Fibroblast of villous mesenchyme (primary cell): Measurements from ENCODE around the gene TPM3. TPM values are rescaled to one million over a fixed set of nuclear protein-coding genes. Genes with fewer than 3 reads are reported as not detected.
"Not testable (repeated sequence)": the region's sequence is repeated elsewhere in the genome, so short reads cannot be mapped to it uniquely, and the experiment has no call there.

Experiments
- DNase-seq: peaks from one replicate; pipeline ENCODE4 v3.0.0-alpha.2; 2010; ENCODE audit warnings: low read depth
- H3K4me3 ChIP-seq: 2 replicates; pipeline ENCODE4 v1.5.1; 2011; ENCODE audit warnings: low read depth, mild to moderate bottlenecking, low read length
- total RNA-seq: library from RNA; depleted of rRNA; stranded (reverse); fragments of >200 nt; gene quantifications from 2 replicates; pipeline ENCODE4 v1.2.3, GENCODE V29; 2012
- TF ChIP-seq, protein P1 (sequence below): IDR thresholded peaks from 2 replicates; pipeline ENCODE4 v1.5.1; 2012; ENCODE audit warnings: low read depth, mild to moderate bottlenecking, low read length; ENCODE audit not compliant: insufficient read depth

Gene TPM3
- total RNA-seq, 1 donor: 503 TPM

DNA sequence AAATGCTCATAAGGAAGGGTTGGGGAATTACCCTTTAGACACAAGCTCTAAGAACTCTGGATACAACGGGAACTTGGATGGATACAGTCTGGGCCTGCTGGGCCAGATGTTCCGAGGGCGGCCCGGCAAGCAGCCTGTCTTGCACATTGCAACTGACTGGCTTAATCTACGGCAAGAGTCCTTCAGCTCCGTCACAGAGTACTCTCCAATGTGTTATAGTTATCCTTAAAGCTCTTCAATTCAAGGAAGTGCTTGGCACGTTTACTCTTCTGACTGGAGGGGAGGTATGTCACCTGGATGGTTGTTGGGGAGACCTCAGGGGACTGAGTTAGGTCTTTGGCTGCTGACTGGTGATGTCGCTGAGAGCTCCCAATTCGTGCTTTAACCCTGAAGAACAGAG is 15.4 kb upstream of the TPM3 start:
- H3K4me3 ChIP-seq: no peak overlapping the region
- TF ChIP-seq, protein P1, sequence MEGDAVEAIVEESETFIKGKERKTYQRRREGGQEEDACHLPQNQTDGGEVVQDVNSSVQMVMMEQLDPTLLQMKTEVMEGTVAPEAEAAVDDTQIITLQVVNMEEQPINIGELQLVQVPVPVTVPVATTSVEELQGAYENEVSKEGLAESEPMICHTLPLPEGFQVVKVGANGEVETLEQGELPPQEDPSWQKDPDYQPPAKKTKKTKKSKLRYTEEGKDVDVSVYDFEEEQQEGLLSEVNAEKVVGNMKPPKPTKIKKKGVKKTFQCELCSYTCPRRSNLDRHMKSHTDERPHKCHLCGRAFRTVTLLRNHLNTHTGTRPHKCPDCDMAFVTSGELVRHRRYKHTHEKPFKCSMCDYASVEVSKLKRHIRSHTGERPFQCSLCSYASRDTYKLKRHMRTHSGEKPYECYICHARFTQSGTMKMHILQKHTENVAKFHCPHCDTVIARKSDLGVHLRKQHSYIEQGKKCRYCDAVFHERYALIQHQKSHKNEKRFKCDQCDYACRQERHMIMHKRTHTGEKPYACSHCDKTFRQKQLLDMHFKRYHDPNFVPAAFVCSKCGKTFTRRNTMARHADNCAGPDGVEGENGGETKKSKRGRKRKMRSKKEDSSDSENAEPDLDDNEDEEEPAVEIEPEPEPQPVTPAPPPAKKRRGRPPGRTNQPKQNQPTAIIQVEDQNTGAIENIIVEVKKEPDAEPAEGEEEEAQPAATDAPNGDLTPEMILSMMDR: no peak
- no peak for DNase-seq

DNA sequence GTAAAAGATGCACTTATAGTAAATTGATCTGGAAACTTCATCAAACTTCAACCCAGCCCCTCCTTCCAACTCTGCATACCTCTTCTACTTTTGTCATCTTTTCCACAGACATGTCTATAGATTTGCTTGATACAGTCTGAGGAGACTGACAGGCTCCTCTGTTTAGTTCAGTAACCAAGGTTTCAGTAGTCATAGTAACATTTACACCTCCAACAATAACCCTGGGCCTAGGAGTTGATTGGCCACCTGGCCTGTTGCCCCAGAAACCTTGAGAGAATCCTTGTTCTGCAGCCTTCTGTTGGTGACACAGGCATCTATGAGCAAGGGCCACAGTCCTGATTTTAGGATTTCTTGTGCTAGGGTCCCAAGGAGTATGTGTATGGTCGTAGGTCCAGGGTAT is 14.3 kb upstream of the TPM3 start, which contains the start of gene CFAP141:
Gene CFAP141, minus strand, starts transcription at position 138 of the 400 bp plus-strand sequence. Its CDS starts 26 bp downstream, at position 112.
- TF ChIP-seq, protein P1: no peak
- no peak for DNase-seq
- no peak within 1 kb of the TSS for H3K4me3 ChIP-seq

DNA sequence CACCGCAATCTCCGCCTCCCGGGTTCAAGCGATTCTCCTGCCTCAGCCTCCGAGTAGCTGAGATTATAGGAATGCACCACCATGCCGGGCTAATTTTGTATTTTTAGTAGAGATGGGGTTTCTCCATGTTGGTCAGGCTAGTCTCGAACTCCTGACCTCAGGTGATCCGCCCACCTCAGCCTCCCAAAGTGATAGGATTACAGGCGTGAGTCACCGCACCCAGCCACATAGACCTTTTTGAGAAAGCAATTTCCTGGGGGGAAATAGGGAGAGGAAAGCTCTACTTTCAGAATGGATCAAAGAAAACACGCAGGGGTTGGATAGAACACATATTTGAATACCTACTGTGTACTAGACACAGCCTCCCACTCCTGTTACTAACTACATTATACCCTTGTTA is 13.9 kb upstream of the TPM3 start:
- not testable (repeated sequence) for H3K4me3 ChIP-seq, DNase-seq

DNA sequence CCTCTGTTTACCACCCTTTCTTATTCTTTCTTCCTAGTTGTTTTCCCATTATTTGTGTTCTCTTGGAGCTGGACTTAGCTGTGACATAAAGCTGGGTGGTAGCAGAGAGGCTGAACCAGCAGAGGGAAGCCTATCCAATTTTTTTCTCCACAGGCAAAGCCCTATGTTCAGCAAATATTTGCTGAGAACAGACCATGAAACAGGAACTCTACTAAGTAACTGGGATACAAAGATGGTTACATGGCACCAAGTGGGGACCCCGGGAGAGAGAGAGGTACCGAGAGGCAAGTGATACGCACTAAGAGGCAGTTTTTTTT is 7.6 kb upstream of the TPM3 start:
- no peak overlapping the region for H3K4me3 ChIP-seq
- TF ChIP-seq, protein P1: no peak
- DNase-seq: no peak

DNA sequence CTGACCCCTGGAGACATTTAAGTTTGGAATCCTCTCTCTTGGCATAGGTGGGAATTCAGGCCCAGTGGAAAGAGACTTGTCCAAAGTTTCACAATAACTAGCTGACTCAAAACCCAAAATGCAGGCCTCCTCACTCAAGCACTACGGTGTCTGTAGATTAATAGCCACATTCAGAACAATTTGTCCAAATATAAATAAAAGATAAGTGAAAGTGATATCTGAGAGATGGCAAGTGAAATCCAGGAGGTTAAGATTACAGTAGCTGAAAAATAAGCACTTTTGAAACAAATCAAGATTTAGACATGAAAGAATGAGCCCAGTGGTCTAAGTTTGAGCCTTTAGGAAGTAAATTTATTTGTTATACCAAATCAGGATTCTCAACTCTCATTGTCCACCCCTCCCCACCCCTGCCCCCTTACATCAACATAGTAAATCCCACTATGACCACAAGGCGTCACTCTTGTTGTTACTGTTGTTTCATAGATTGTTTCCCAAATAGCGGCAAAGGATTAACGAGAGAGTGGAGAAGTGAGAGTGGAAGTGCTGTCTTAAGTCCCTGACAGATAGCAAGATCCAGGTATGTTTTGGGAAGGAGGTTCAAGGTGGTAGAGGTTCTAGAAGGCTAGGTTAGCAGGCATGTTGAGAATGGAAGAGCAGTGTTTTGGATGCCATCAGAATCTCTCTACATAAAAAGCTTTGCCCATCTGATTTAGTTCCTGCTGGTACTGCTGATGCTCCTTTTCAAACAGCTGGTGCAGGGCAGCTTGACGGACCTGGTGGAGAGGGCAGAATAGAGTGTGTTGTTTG is 7.1 kb upstream of the TPM3 start:
- H3K4me3 ChIP-seq: no peak overlapping the region
- DNase-seq: peak; percentile 78
- TF ChIP-seq, protein P1: peak; percentile 55

DNA sequence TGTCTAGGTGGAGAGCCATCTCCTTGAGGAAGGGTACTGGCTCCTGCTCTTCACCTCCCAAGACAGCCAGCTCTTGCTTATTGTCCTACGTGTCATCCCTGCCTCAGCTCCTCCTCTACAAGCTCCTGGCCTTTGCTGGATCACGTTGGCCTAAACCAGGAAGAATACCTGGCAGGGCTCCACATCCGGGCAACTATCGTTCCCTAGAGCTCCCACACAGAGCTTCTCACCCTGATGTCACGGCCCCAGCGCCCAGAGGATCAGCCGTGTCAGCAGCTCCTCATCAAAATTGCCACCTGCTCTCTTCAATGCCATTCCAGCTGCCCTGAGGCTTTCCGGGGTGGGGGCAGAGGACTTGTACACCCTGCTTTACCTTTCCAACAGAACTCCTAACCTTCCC is 1.9 kb upstream of the TPM3 start:
- TF ChIP-seq, protein P1: no peak
- H3K4me3 ChIP-seq: no peak overlapping the region
- no peak for DNase-seq

DNA sequence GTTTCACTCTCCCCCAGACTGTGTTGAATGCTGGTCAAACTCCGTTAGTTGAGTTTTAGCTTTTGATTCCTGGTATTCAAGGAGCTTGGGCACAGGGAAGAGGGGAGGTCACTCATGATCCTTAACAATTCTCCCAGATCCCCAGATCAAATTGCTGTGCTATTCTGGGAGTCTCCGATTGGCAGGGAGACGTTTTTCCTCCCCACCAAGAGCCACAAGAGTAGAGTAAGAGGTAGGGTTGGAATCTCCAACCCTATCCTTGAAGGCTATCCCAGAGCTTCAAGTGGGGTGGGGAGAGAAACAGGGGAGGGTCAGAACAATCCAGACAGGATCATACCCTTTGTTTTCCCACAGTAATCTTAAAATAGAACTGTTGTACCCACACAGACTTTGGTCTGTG is 576 bp upstream of the TPM3 start:
- DNase-seq: no peak
- TF ChIP-seq, protein P1: no peak
- H3K4me3 ChIP-seq: no peak overlapping the region
